Activated B cell treated with CpG ODN at 0.5 μM for 24 hours (primary cell): ENCODE data around the gene OSBPL10. TPM values are rescaled to one million over a fixed set of nuclear protein-coding genes. Genes with fewer than 3 reads are reported as not detected.

Source experiments
- ATAC-seq: fragments of 200-7000 bp; cut with Tn5 transposase; one replicate; pipeline ENCODE4 v1.10.0; 2021; ENCODE audit warnings: low read depth, mild to moderate bottlenecking, moderate library complexity
- CTCF ChIA-PET: fragments of 350-600 bp; sonication (Branson Sonifier 250); formaldehyde crosslinking; loops from one replicate; lab custom pipeline; 2021; ENCODE audit warnings: antibody characterized with exemption; lab: Charles Lee
- POLR2A ChIA-PET: fragments of 350-600 bp; sonication (Branson Sonifier 250); formaldehyde crosslinking; loops from one replicate; lab custom pipeline; 2021; ENCODE audit warnings: antibody characterized with exemption; lab: Charles Lee
- DNase-seq: peaks from one replicate; pipeline ENCODE4 v3.0.0; 2022
- H3K27ac Mint-ChIP-seq: one replicate; pipeline ENCODE4 v1.8.0; 2020; ENCODE audit warnings: mixed read lengths
- H3K27me3 Mint-ChIP-seq: one replicate; pipeline ENCODE4 v1.8.0; 2021; ENCODE audit warnings: mixed read lengths
- H3K36me3 Mint-ChIP-seq: one replicate; pipeline ENCODE4 v1.8.0; 2021; ENCODE audit warnings: low read depth, mixed read lengths
- H3K4me1 Mint-ChIP-seq: one replicate; pipeline ENCODE4 v1.8.0; 2021; ENCODE audit warnings: mixed read lengths
- H3K4me3 Mint-ChIP-seq: one replicate; pipeline ENCODE4 v1.8.0; 2020; ENCODE audit warnings: mild to moderate bottlenecking, mixed read lengths
- H3K9me3 Mint-ChIP-seq: one replicate; pipeline ENCODE4 v1.8.0; 2020; ENCODE audit warnings: mixed read lengths
- CTCF ChIP-seq: fragments of 200-600 bp; IDR thresholded peaks from one replicate; pipeline ENCODE4 v1.8.0; 2022; ENCODE audit warnings: antibody characterized with exemption, mild to moderate bottlenecking
- intact Hi-C: fragments of 100-400 bp; cut with micrococcal nuclease; formaldehyde crosslinking; loops from one replicate; pipeline ENCODE4 v1.15.1; 2024
- total RNA-seq: library from RNA; stranded (reverse); gene quantifications from 2 replicates; pipeline ENCODE4 v1.2.3, GENCODE V29; 2022

OSBPL10 gene
- total RNA-seq, 1 donor from 2014 or later = 137 TPM

DNA sequence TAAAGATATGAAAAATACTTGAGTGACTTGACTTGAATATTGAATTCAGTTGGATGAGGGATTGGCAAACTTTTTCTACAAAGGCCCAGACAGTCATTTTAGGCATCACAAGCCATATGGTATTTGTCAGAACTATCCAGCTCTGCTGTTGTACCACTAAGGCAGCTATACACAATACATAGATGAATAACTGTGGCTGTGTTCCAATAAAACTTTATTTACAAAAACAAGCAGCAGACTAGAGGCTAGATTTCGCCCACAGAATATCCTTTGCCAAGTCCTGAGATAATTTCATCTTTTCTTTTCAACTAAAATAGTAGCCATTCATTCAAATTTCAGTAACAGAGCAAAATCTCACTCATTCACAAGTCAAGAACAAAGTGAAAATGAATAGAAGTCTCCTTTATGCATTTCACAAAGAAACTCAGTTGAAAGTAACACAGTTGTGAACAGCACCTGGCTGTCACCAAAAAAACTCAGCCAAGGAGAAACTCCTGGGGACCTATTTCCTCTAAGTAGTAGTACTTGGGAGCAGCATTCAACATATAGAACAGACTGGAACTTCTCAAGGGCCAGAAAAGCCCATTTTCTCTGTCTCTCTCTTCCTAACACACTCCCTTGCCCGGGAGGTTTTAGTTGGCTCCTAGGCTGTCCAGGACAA, 56.3 kb downstream of the OSBPL10 start:
- peak overlapping the region; percentile 36 for H3K4me3 Mint-ChIP-seq
- ChIA-PET CTCF (no interaction called here), POLR2A (no interaction called here)
- no peak for TF ChIP-seq CTCF
- peaks cover 23% of the 10 kb centered on the region for H3K36me3 Mint-ChIP-seq
- intact Hi-C loops = loop anchor here (1.0 to 2.0 kb wide), 2 partner anchors 7 to 16 kb away; no protein-coding TSS in a partner anchor
- peak overlapping the region; percentile 84 for H3K27ac Mint-ChIP-seq
- no peaks in the 10 kb centered on the region for H3K9me3 Mint-ChIP-seq
- DNase-seq = no peak
- H3K4me1 Mint-ChIP-seq = peaks cover 85% of the 10 kb centered on the region
- H3K27me3 Mint-ChIP-seq = no peaks in the 10 kb centered on the region
- ATAC-seq = peak; percentile 3

DNA sequence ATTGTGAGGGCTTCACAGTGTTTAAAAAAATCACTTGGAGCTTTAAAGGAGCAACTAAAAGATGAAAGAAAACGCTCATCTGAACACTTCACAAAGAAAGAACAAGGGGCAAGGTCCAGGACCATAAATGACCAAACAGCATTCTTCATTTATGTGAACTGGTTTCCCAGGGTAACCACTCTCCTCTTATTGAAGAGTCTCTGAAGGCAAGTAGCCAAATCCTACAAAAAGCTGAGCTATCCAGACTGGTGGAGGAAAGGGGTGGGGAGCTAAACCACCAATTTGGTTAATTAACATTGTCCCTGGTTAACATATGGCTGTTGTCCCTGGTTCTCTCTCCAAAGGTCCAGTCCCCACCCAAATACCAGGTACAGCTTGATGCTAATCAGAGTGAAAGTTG, 58.1 kb downstream of the OSBPL10 start:
- no peaks in the 10 kb centered on the region for H3K27me3 Mint-ChIP-seq
- H3K4me1 Mint-ChIP-seq = peaks cover 89% of the 10 kb centered on the region
- H3K27ac Mint-ChIP-seq = peak overlapping the region; percentile 80
- H3K9me3 Mint-ChIP-seq = no peaks in the 10 kb centered on the region
- POLR2A ChIA-PET = interaction anchor here (0.5 to 0.7 kb wide), 2 partner anchors 9 to 23 kb away, joined by 3 to 7 read pairs; no protein-coding TSS in a partner anchor
- ATAC-seq = no peak
- DNase-seq = no peak
- CTCF ChIA-PET = interaction anchor here (1.3 kb wide), 1 partner anchor 14 kb away, joined by 3 read pairs; no protein-coding TSS in a partner anchor
- peak overlapping the region; percentile 19 for H3K4me3 Mint-ChIP-seq
- intact Hi-C loops = no loop called here
- peaks cover 29% of the 10 kb centered on the region for H3K36me3 Mint-ChIP-seq
- no peak for TF ChIP-seq CTCF

- peaks cover 87% of the 10 kb centered on the region for H3K4me1 Mint-ChIP-seq
- intact Hi-C loops = no loop called here
Measured at GRCh38 chr3:31921837-31922236, 59.2 kb downstream of the OSBPL10 start.

DNA sequence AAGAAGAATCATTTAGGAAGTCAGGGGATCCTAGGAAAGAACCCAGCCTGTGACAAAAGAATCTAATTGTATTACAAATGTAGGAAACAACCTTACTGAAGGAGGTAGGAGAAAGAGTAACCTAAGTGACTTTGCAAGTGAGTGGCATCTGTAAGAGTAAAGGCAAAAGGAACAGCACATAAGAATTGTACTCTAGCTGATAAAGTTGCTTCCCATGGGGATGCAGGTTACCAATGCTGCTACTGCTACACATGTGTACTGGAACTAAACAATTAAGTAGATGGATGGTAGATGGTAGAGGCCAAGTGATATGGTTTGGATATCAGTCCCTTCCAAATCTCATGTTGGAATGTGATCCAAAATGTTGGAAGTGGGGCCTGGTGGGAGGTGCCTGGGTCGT, 60.8 kb downstream of the OSBPL10 start:
- H3K9me3 Mint-ChIP-seq = no peaks in the 10 kb centered on the region
- ATAC-seq (no peak), DNase-seq (no peak)
- intact Hi-C loops = no loop called here
- H3K27ac Mint-ChIP-seq = no peak overlapping the region
- ChIA-PET CTCF (no interaction called here), POLR2A (no interaction called here)
- peaks cover 29% of the 10 kb centered on the region for H3K36me3 Mint-ChIP-seq
- H3K4me3 Mint-ChIP-seq = no peak overlapping the region
- peaks cover 85% of the 10 kb centered on the region for H3K4me1 Mint-ChIP-seq
- H3K27me3 Mint-ChIP-seq = no peaks in the 10 kb centered on the region
- no peak for TF ChIP-seq CTCF

More at GRCh38 chr3:31921837-31922236, 59.2 kb downstream of the OSBPL10 start:
- no peak for ATAC-seq
- H3K27ac Mint-ChIP-seq = no peak overlapping the region
- CTCF ChIA-PET = no interaction called here
- no peak for TF ChIP-seq CTCF
- no peak overlapping the region for H3K4me3 Mint-ChIP-seq
- H3K9me3 Mint-ChIP-seq = no peaks in the 10 kb centered on the region
- POLR2A ChIA-PET = no interaction called here
- peaks cover 29% of the 10 kb centered on the region for H3K36me3 Mint-ChIP-seq
- no peaks in the 10 kb centered on the region for H3K27me3 Mint-ChIP-seq
- no peak for DNase-seq

GRCh38 chr3:31919528-31919927, 61.5 kb downstream of the OSBPL10 start:
- Mint-ChIP-seq H3K27me3 (no peaks in the 10 kb centered on the region), H3K4me3 (no peak overlapping the region), H3K27ac (peak overlapping the region; percentile 91), H3K9me3 (no peaks in the 10 kb centered on the region), H3K36me3 (peaks cover 31% of the 10 kb centered on the region), H3K4me1 (peaks cover 83% of the 10 kb centered on the region)
- CTCF ChIA-PET = no interaction called here
- POLR2A ChIA-PET = no interaction called here
- intact Hi-C loops = loop anchor here (2.0 kb wide), 1 partner anchor 33 kb away; no protein-coding TSS in a partner anchor
- ATAC-seq (no peak), DNase-seq (no peak)
- no peak for TF ChIP-seq CTCF
